Fibroblast of pulmonary artery (primary cell): ENCODE measurements around the gene SNX25.

ENCODE experiments used
- DNase-seq: peaks from one replicate; pipeline ENCODE4 v3.0.0-alpha.2; 2010; ENCODE audit warnings: low read depth
- H3K4me3 ChIP-seq: replicated peaks from 2 replicates; pipeline ENCODE4 v1.5.1; 2011; ENCODE audit warnings: low read depth, mild to moderate bottlenecking, control low read depth, low read length, moderate library complexity
- TF ChIP-seq, protein P1 (sequence below): IDR thresholded peaks from 2 replicates; pipeline ENCODE4 v1.5.1; 2011; ENCODE audit warnings: mild to moderate bottlenecking, control low read depth, low read length, inconsistent platforms; ENCODE audit errors: missing control alignments

SNX25 gene

DNA sequence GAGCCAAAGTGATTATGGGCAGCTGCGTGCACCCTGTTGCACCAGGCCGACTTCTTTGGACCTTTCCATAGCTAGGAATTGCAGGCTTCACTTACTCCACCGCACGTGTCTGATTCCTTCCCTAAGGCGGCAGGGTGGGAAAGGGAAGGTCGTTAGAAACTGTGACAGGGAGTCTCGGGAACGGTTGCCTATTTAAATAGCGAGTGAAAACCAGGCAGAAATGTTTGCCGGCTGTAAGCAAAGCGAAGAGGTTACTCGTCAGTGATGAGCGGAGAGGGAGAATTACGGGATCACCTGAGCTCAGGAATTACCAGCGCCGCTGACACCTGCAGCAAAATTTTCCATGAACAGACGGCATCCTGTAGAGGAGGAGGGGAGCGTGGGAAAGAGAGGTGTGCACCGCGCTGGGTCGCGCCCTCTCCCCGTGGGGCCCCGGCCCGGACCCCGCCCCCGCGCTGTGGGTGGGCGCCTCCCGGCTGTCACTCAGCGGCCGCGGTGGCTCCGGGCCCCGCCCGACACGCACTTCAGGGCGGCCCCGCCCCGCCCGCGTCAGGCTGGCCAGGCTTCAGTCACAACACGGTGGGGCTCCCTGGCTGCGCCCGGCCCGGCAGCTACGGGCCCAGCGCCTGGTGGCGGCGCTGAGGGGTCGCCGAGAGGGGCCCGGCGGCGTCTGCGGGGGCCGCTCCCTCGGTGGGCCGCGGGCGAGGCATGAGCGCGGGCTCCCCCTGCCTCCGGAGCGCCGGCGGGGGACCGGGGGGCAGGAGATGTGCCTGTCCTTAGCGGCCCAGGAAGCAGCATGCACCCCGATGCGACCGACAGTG, at the start of gene SNX25:
Gene SNX25, plus strand, starts transcription at position 568 of the 821 bp plus-strand sequence. Its CDS starts 229 bp downstream, at position 797.
- peak within 1 kb of the TSS; percentile 88 for H3K4me3 ChIP-seq
- TF ChIP-seq, protein P1, sequence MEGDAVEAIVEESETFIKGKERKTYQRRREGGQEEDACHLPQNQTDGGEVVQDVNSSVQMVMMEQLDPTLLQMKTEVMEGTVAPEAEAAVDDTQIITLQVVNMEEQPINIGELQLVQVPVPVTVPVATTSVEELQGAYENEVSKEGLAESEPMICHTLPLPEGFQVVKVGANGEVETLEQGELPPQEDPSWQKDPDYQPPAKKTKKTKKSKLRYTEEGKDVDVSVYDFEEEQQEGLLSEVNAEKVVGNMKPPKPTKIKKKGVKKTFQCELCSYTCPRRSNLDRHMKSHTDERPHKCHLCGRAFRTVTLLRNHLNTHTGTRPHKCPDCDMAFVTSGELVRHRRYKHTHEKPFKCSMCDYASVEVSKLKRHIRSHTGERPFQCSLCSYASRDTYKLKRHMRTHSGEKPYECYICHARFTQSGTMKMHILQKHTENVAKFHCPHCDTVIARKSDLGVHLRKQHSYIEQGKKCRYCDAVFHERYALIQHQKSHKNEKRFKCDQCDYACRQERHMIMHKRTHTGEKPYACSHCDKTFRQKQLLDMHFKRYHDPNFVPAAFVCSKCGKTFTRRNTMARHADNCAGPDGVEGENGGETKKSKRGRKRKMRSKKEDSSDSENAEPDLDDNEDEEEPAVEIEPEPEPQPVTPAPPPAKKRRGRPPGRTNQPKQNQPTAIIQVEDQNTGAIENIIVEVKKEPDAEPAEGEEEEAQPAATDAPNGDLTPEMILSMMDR = no peak
- peak; percentile 73 for DNase-seq

DNA sequence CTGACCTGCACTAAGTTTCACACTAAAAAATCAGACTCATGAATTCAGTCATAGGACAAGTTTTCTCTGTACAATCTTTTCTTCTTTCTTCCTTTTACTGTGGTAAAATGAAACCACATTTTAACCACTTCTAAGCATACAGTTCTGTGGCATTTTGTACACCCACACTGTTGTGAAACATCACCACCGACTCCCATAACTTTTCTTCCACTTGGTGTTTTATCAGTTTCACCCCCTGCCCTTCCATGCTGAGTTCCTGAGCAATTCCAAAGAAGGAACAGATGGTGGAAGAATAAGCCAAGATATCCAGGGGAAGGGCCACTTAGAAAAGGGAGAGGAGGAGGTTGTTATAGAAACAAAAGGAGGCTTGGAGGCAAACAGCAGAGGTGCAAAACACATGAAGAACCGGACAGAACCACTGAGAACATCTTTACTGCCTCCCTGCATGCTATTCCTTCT, 43.8 kb upstream of the SNX25 start:
- peak; percentile 87 for DNase-seq
- TF ChIP-seq, protein P1 = no peak

DNA sequence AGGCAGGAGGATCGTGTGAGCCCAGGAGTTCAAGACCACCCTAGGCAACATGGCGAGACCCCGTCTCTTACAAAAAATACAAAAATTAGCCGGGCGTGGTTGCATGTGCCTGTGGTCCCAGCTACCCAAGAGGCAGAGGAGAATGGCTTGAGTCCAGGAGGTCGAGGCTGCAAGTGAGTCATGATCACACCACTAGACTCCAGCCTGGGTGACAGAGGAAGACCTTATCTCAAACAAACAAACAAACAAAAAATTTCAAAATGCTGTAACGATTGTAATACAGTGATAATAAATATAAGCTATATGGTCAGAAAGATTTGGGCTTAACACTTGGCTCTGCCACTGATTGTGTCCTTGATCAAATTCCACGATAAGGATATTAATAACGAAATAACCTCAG, 42.2 kb upstream of the SNX25 start:
- DNase-seq = peak; percentile 27
- no peak overlapping the region for H3K4me3 ChIP-seq
- TF ChIP-seq, protein P1 = no peak

More for the DNA sequence above, 43.8 kb upstream of the SNX25 start:
- no peak overlapping the region for H3K4me3 ChIP-seq

DNA sequence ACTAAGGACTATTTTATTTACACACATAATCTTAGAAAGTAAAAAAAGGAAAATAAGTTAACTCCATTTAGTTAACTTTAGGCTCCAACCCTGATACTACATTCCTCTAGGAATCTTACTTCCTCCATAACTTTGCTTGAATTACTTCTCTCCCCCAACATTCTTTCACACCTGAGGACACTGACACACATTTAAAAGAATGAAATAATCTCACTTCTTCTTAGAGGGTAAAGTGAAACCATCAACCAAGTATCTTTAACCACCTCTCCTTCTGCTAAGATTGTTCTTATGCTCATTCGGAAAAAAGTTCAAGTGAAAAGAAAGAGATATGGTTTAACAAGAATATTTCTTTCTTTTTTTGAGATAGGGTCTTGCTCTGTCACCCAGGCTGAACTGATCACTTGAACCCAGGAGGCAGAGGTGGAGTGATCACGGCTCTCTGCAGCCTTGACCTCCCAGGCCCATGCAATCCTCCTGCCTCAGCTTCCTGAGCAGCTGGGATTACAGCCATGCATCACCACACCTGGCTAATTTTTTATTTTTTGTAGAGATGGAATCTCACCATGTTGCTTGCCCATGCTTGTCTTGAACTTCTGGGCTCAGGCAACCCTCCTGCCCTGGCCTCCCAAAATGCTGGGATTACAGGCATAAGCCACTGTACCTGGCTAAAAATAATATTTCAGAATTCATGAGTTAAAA, 37.9 kb upstream of the SNX25 start:
- no peak overlapping the region for H3K4me3 ChIP-seq
- no peak for DNase-seq
- TF ChIP-seq, protein P1 = no peak

DNA sequence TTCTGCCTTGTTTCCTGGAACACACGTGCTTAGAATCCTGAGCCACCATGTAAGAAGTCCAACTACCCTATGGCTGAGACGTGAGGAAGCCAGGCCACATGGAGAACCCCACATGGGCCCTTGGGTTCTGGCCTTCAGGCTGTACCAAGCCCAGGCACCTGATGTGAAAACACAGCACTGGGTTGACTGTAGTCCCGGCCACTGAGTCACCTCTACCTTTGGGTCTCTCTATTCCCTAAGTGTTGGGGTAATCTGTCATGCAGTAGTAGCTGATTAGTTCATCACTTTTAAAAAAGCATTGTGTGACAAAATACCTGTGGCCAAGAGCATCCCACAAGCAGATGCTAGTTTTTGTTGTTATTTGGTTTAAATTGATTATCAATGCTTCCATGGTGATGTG, 29.9 kb upstream of the SNX25 start:
- TF ChIP-seq, protein P1 = no peak
- H3K4me3 ChIP-seq = no peak overlapping the region
- no peak for DNase-seq

DNA sequence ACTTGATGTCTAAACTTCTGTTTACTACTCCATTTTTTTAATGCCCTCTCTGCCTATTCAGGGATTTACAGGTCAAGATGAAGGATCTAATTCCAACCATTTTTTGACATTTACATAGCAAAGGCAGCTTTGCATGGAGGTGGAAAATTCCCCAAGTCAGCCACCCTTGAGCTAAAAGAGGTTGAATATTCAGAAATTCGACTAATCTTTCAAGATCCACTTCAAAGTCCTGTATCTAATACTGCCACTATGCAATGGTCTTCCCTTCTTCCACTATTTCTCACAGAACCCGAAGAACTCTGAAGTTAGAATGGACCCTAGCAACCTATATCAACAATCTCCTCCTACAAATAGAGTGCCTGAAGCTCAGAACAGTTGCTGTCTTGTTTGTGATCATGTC, 27.2 kb upstream of the SNX25 start:
- TF ChIP-seq, protein P1 = no peak
- H3K4me3 ChIP-seq = no peak overlapping the region
- DNase-seq = no peak
